Left lung (tissue), 10 donors: ENCODE results near the gene DNASE1L3. TPM values are rescaled to one million over a fixed set of nuclear protein-coding genes. Genes with fewer than 3 reads are reported as not detected.

Experiments
- ATAC-seq: fragments of 200-7000 bp; cut with Tn5 transposase; one replicate; pipeline ENCODE4 v1.9.1; 2020; ENCODE audit warnings: moderate library complexity
- DNase-seq, 4 donors: peaks; one replicate each; pipeline ENCODE4 v3.0.0-alpha.2; 2013 to 2020
- H3K27ac ChIP-seq, 2 donors: fragments of 200-600 bp; sonication (generic) in 1 of 2; one replicate each; pipeline versions ENCODE4 v1.5.0 to v1.8.0; 2020 to 2021
- H3K27me3 ChIP-seq, 2 donors: fragments of 200-600 bp; sonication (generic) in 1 of 2; one replicate each; pipeline versions ENCODE4 v1.5.0 to v1.8.0; 2020 to 2021
- H3K36me3 ChIP-seq, 2 donors: fragments of 200-600 bp; sonication (generic) in 1 of 2; one replicate each; pipeline versions ENCODE4 v1.5.0 to v1.8.0; 2020 to 2021
- H3K4me1 ChIP-seq, 2 donors: fragments of 200-600 bp; one replicate each; pipeline ENCODE4 v1.8.0; 2021
- H3K4me3 ChIP-seq, 2 donors: fragments of 200-600 bp; sonication (generic) in 1 of 2; one replicate each; pipeline versions ENCODE4 v1.5.0 to v1.8.0; 2020 to 2021; ENCODE audit warnings: mild to moderate bottlenecking in 1 of 2
- H3K9me3 ChIP-seq, 2 donors: fragments of 200-600 bp; sonication (generic) in 1 of 2; one replicate each; pipeline versions ENCODE4 v1.5.0 to v1.8.0; 2020 to 2021
- CTCF ChIP-seq, 2 donors: fragments of 200-600 bp; sonication (generic) in 1 of 2; IDR thresholded peaks; one replicate each; pipeline versions ENCODE4 v1.5.0 to v1.8.0; 2021; ENCODE audit warnings: antibody characterized with exemption in 2 of 2
- intact Hi-C, 2 donors: fragments of 100-400 bp; cut with DNase I; formaldehyde crosslinking; loops; one replicate each; pipeline versions ENCODE4 v1.11.2 to v1.14.2; 2022
- polyA plus RNA-seq, 6 donors: library from polyadenylated mRNA; unstranded; fragments of 120-200 nt; gene quantifications; one replicate each; pipeline ENCODE4 v1.2.1, GENCODE V29; 2013; ENCODE audit not compliant: insufficient read length in 6 of 6
- total RNA-seq, 2 donors: library from RNA; stranded (reverse); fragmentation: NEBNext Ultra II Directional; extraction: Animal tissue kit (Norgen Biotek cat#: 25700); gene quantifications; one replicate each; pipeline ENCODE4 v1.2.1, GENCODE V29; 2021
- donor health status: DM: no; HTN: yes; CAD: no.
- donor health status: DM: no; HTN: no; CAD: no.

Gene DNASE1L3
- total and polyA plus RNA-seq, 8 donors, result 1.00 to 3.0 (median 1.8) TPM

GRCh38 chr3:58256061-58256460, 45.3 kb upstream of the DNASE1L3 start:
- no peaks in the 10 kb centered on the region for H3K9me3 ChIP-seq
- no peak for TF ChIP-seq CTCF (IDR thresholded peaks at IDR 0.05)
- ATAC-seq (no peak), DNase-seq (no peak)
- H3K27me3 ChIP-seq, result no peaks in the 10 kb centered on the region
- H3K4me3 ChIP-seq, result no peak overlapping the region
- H3K27ac ChIP-seq, result no peak overlapping the region
- H3K36me3 ChIP-seq, result peaks cover 0 to 27% of the 10 kb centered on the region in 2 donors
- intact Hi-C loops, result no loop called here
- no peaks in the 10 kb centered on the region for H3K4me1 ChIP-seq

GRCh38 chr3:58254144-58254543, 43.4 kb upstream of the DNASE1L3 start:
- ATAC-seq (no peak), DNase-seq (no peak)
- Histone ChIP-seq H3K9me3 (no peaks in the 10 kb centered on the region), H3K36me3 (peaks cover 0 to 21% of the 10 kb centered on the region in 2 donors), H3K27me3 (no peaks in the 10 kb centered on the region), H3K4me1 (no peaks in the 10 kb centered on the region), H3K27ac (no peak overlapping the region), H3K4me3 (no peak overlapping the region)
- no peak for TF ChIP-seq CTCF (IDR thresholded peaks at IDR 0.05)
- intact Hi-C loops, result no loop called here

- peaks cover 0 to 1% of the 10 kb centered on the region in 2 donors for H3K36me3 ChIP-seq
- H3K4me1 ChIP-seq, result no peaks in the 10 kb centered on the region
- H3K9me3 ChIP-seq, result no peaks in the 10 kb centered on the region
- ATAC-seq (no peak), DNase-seq (no peak)
- no peak for TF ChIP-seq CTCF (IDR thresholded peaks at IDR 0.05)
- no peak overlapping the region for H3K4me3 ChIP-seq
- intact Hi-C loops, result no loop called here
- H3K27ac ChIP-seq, result no peak overlapping the region
- no peaks in the 10 kb centered on the region for H3K27me3 ChIP-seq
Measured at GRCh38 chr3:58251631-58252035, 40.9 kb upstream of the DNASE1L3 start.

- DNase-seq (no peak), ATAC-seq (peak; percentile 22)
- Histone ChIP-seq H3K27ac (no peak overlapping the region), H3K4me3 (no peak overlapping the region), H3K36me3 (no peaks in the 10 kb centered on the region), H3K9me3 (no peaks in the 10 kb centered on the region), H3K4me1 (no peaks in the 10 kb centered on the region), H3K27me3 (no peaks in the 10 kb centered on the region)
- intact Hi-C loops, result no loop called here
- TF ChIP-seq CTCF (IDR thresholded peaks at IDR 0.05), result no peak
Measured at GRCh38 chr3:58250093-58250707, 39.4 kb upstream of the DNASE1L3 start.

- TF ChIP-seq CTCF (IDR thresholded peaks at IDR 0.05), result no peak
- Histone ChIP-seq H3K27me3 (no peaks in the 10 kb centered on the region), H3K36me3 (no peaks in the 10 kb centered on the region), H3K4me1 (no peaks in the 10 kb centered on the region), H3K9me3 (no peaks in the 10 kb centered on the region), H3K4me3 (no peak overlapping the region), H3K27ac (no peak overlapping the region)
- peak in 1 of 4 donors; percentile 19 for DNase-seq
- intact Hi-C loops, result loop anchor here in 1 of 2 donors (10.0 kb wide), 1 partner anchor 45 kb away; no protein-coding TSS in a partner anchor
- peak; percentile 93 for ATAC-seq
Measured at GRCh38 chr3:58249358-58250092, 38.8 kb upstream of the DNASE1L3 start.
